ENCODE data around the gene TNNC1. TPM values are rescaled to one million over a fixed set of nuclear protein-coding genes. Genes with fewer than 3 reads are reported as not detected.

Gene TNNC1
- total RNA-seq, 1 experiment from 2014 or later: 5.6 TPM

DNA sequence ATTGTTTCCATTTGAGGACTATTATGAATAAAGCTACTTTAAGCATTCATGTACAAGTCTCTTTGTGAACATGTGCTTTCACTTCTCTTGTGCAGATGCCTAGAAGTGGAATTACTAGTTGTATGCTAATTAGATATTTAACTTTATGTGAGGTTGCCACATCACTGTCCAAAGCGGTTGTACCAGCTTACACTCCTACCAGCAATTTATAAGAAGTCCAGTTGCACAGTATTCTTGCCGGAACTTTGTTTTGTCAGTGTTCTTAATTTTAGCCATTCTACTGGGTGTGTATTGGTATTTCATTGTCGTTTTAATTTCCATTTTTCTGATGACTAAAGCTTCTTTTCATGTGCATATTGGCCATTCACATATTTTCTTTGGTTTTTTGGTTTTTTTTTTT, 38.0 kb downstream of the TNNC1 start:
- no peak overlapping the region for H2BK12ac ChIP-seq (ENCODE audit: insufficient read length, low read depth, low read length)
- H3K9me3 Mint-ChIP-seq: no peaks in the 10 kb centered on the region; a peak in 1 of 5 replicates
- H2BK15ac ChIP-seq (ENCODE audit: low read depth, low read length): no peak overlapping the region
- no peaks in the 10 kb centered on the region for H3K4me1 ChIP-seq (ENCODE audit: insufficient read depth, low read length)
- no peak overlapping the region for H3K23ac ChIP-seq (ENCODE audit: insufficient read length, low read depth, low read length)
- H2AK5ac ChIP-seq (ENCODE audit: insufficient read length, low read length): no peak overlapping the region
- H3K27ac ChIP-seq (ENCODE audit: insufficient read length, low read depth, low read length): no peak overlapping the region
- H4K8ac ChIP-seq (replicated peaks; ENCODE audit: insufficient read length, low read depth, low read length): no peak overlapping the region
- no peak overlapping the region for H3T11ph ChIP-seq (ENCODE audit: low read length)
- H3K27ac Mint-ChIP-seq: no peak overlapping the region
- H3K14ac ChIP-seq (ENCODE audit: insufficient read depth, low read length): no peak overlapping the region
- no peak overlapping the region for H2BK5ac ChIP-seq (ENCODE audit: insufficient read length, low read length)
- no peak overlapping the region for H3K56ac ChIP-seq (ENCODE audit: insufficient read length, low read depth, low read length)
- no peak overlapping the region for H4K5ac ChIP-seq (ENCODE audit: insufficient read length, low read depth, low read length)
- peaks cover 10 to 11% of the 10 kb centered on the region in 2 experiments for H3K4me1 Mint-ChIP-seq
- no peak for DNase-seq
- H3K4me2 ChIP-seq (ENCODE audit: insufficient read depth, insufficient read length, low read length): no peak overlapping the region
- no peak overlapping the region for H3K4me3 Mint-ChIP-seq
- TF ChIP-seq CTCF (conservative IDR thresholded peaks at IDR 0.05): no peak
- peaks cover 7% of the 10 kb centered on the region for H3K23me2 ChIP-seq (ENCODE audit: insufficient read length, low read depth, low read length, poor library complexity, severe bottlenecking)
- no peak overlapping the region for H4K91ac ChIP-seq (ENCODE audit: insufficient read length, low read depth, low read length)
- peaks cover 0 to 5% (median 2%) of the 10 kb centered on the region in 3 experiments; a peak in 2 of 7 replicates for H3K36me3 Mint-ChIP-seq (ENCODE audit: insufficient read depth in 1 of 3, low read depth in 3 of 3)
- no CpG with 5 or more reads among the region's 3 CpGs for WGBS (ENCODE audit: extremely low coverage, insufficient read length, low lambda C conversion rate)
- no peaks in the 10 kb centered on the region for H4K20me1 ChIP-seq (ENCODE audit: control insufficient read depth, insufficient read depth, insufficient read length)
- no peak overlapping the region for H3K9ac ChIP-seq (ENCODE audit: extremely low read depth, insufficient read length, low read length)
- H3K79me1 ChIP-seq (ENCODE audit: insufficient read depth, low read depth, low read length, poor library complexity, severe bottlenecking): no peaks in the 10 kb centered on the region
- H2AFZ ChIP-seq (ENCODE audit: low read length): no peak overlapping the region
- no peaks in the 10 kb centered on the region for H3K79me2 ChIP-seq (ENCODE audit: insufficient read depth, low read length)
- no peak overlapping the region for H2BK120ac ChIP-seq (ENCODE audit: low read depth, low read length, poor library complexity, severe bottlenecking)
- H3K27me3 Mint-ChIP-seq (ENCODE audit: low read depth): no peaks in the 10 kb centered on the region
- no peak overlapping the region for H2BK20ac ChIP-seq (ENCODE audit: low read depth, low read length, poor library complexity, severe bottlenecking)
- H3K18ac ChIP-seq (ENCODE audit: insufficient read length, low read depth, low read length): no peak overlapping the region
- no peaks in the 10 kb centered on the region for H3K9me3 ChIP-seq (ENCODE audit: control insufficient read depth, low read depth, low read length)
- no peak overlapping the region for H3K4ac ChIP-seq (ENCODE audit: low read depth, low read length)
- H3K27me3 ChIP-seq (ENCODE audit: insufficient read depth, low read length): no peaks in the 10 kb centered on the region
